ENCODE data around the gene PHGDH. TPM values are rescaled to one million over a fixed set of nuclear protein-coding genes. Genes with fewer than 3 reads are reported as not detected.

Gene PHGDH
- total and polyA plus RNA-seq, 9 of the 15 experiments (the other 6 are each of a cell fraction or from before 2014, with no cell fraction given), result 6.7 to 84.2 (median 36.2) TPM

DNA sequence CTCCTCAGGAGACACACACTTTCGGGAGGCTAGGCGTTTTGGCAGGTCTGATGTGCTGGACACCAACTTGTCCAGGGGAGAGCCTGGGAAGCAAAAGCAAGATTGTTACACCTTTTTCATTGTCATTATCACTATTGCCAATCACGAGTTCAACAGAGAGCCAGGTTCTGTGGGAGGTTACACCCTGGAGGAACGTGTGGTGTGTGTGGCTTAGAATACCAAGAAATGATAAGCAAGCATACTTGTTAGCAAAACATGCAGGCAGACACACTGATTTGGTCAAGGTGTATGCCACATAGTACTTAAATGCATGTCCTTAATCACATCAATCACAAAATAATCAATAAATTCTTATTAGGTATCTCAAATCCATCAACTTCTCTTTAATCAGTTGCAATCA is 40.9 kb downstream of the PHGDH start:
- no peaks in the 10 kb centered on the region for H3K79me2 ChIP-seq (ENCODE audit: control insufficient read depth, insufficient read depth, low read length)
- peaks cover 30 to 36% of the 10 kb centered on the region in 2 experiments for H3K27me3 ChIP-seq (ENCODE audit: control insufficient read depth in 2 of 2, insufficient read depth in 2 of 2, low read length in 2 of 2)
- CTCF ChIA-PET (ENCODE audit: low intra/inter-chr PET ratio), result no interaction called here
- intact Hi-C loops (cut with micrococcal nuclease), result no loop called here
- TF ChIP-seq RHOXF2B (CRISPR knock-in tag; conservative IDR thresholded peaks at IDR 0.05) (no peak), ZSCAN32 (CRISPR knock-in tag; IDR thresholded peaks at IDR 0.05) (no peak), ILF3 (IDR thresholded peaks at IDR 0.05; ENCODE audit: borderline replicate concordance) (no peak), ZNF583 (CRISPR knock-in tag; IDR thresholded peaks at IDR 0.05) (no peak), ATF6 (CRISPR knock-in tag; IDR thresholded peaks at IDR 0.05) (no peak)
- TF ChIP-seq, protein P1, sequence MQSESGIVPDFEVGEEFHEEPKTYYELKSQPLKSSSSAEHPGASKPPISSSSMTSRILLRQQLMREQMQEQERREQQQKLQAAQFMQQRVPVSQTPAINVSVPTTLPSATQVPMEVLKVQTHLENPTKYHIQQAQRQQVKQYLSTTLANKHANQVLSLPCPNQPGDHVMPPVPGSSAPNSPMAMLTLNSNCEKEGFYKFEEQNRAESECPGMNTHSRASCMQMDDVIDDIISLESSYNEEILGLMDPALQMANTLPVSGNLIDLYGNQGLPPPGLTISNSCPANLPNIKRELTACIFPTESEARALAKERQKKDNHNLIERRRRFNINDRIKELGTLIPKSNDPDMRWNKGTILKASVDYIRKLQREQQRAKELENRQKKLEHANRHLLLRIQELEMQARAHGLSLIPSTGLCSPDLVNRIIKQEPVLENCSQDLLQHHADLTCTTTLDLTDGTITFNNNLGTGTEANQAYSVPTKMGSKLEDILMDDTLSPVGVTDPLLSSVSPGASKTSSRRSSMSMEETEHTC (IDR thresholded peaks at IDR 0.05), result no peak
- no peak overlapping the region for H2AFZ ChIP-seq (ENCODE audit: low read depth, low read length)
- DNase-seq (ENCODE audit: extremely low read depth in 1 of 4, low spot score in 3 of 4) (no peak), ATAC-seq (no peak), FAIRE-seq (no peak)
- H3K4me1 ChIP-seq (replicated peaks in 1 of 2; ENCODE audit: control insufficient read depth in 2 of 2, insufficient read depth in 2 of 2, low read length in 2 of 2), result no peaks in the 10 kb centered on the region
- H3K4me3 ChIP-seq, result no peak overlapping the region
- H3K4me2 ChIP-seq (ENCODE audit: insufficient read depth, low read length), result no peak overlapping the region
- no TSS peak for BruUV-seq (replicated peaks)
- no peak overlapping the region for H3K27ac ChIP-seq (ENCODE audit: extremely low read depth, low read depth, low read length)
- H4K20me1 ChIP-seq (replicated peaks; ENCODE audit: control insufficient read depth, insufficient read depth, low read length), result no peaks in the 10 kb centered on the region
- H3K9me1 ChIP-seq (ENCODE audit: control insufficient read depth, insufficient read depth, low read length), result no peaks in the 10 kb centered on the region
- POLR2A ChIA-PET, result interaction anchor here (1.4 kb wide), 1 partner anchor 10 kb away, joined by 8 read pairs; no protein-coding TSS in a partner anchor
- WGBS (ENCODE audit: insufficient coverage, low coverage, missing lambda C conversion rate), result 0% methylated on average over 4 of the region's 4 CpGs
- in situ Hi-C loops (cut with MboI), result no loop called here
- H3K9ac ChIP-seq (ENCODE audit: insufficient read depth in 1 of 2, low read depth in 2 of 2, low read length in 2 of 2), result no peak overlapping the region
- no peaks in the 10 kb centered on the region for H3K36me3 ChIP-seq (ENCODE audit: control insufficient read depth, insufficient read depth, low read length)
- H3K9me3 ChIP-seq (replicated peaks; ENCODE audit: control insufficient read depth, insufficient read depth, low read depth, low read length), result no peaks in the 10 kb centered on the region

All from K562 (cell line).